ENCODE results near the gene GDF2.

GRCh38 chr10:47295411-47295810 lies 26.8 kb upstream of the GDF2 start:
- no peak for TF ChIP-seq CTCF (IDR thresholded peaks at IDR 0.05; ENCODE audit: poor library complexity)
- no peak for TF ChIP-seq EZH2 (IDR thresholded peaks at IDR 0.05; ENCODE audit: borderline replicate concordance)
